Subcutaneous adipose tissue (tissue), 4 donors: ENCODE data around the gene STK26. TPM values are rescaled to one million over a fixed set of nuclear protein-coding genes. Genes with fewer than 3 reads are reported as not detected.

Source experiments
- total RNA-seq, 4 donors: library from RNA; depleted of rRNA; stranded (reverse); fragments of >200 nt; gene quantifications; one replicate each; pipeline ENCODE4 v1.1.0, GENCODE V29; 2016
- TF ChIP-seq, protein P1 (sequence below): fragments of 450-650 bp; IDR thresholded peaks from one replicate; pipeline ENCODE4 v1.5.1; 2016; ENCODE audit warnings: low read depth, mild to moderate bottlenecking, control low read depth, antibody characterized with exemption, moderate library complexity

STK26 gene
- total RNA-seq, 4 donors from 2014 or later = 5.4 to 8.4 (median 7.3) TPM

GRCh38 chrX:132040066-132040465 is 17.0 kb downstream of the STK26 start:
- TF ChIP-seq, protein P1, sequence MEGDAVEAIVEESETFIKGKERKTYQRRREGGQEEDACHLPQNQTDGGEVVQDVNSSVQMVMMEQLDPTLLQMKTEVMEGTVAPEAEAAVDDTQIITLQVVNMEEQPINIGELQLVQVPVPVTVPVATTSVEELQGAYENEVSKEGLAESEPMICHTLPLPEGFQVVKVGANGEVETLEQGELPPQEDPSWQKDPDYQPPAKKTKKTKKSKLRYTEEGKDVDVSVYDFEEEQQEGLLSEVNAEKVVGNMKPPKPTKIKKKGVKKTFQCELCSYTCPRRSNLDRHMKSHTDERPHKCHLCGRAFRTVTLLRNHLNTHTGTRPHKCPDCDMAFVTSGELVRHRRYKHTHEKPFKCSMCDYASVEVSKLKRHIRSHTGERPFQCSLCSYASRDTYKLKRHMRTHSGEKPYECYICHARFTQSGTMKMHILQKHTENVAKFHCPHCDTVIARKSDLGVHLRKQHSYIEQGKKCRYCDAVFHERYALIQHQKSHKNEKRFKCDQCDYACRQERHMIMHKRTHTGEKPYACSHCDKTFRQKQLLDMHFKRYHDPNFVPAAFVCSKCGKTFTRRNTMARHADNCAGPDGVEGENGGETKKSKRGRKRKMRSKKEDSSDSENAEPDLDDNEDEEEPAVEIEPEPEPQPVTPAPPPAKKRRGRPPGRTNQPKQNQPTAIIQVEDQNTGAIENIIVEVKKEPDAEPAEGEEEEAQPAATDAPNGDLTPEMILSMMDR = no peak

- TF ChIP-seq, protein P1 = no peak
These were observed 17.9 kb downstream of the STK26 start for GRCh38 chrX:132041015-132041414.

- TF ChIP-seq, protein P1 = no peak
These were observed 20.9 kb downstream of the STK26 start for GRCh38 chrX:132043977-132044376.

DNA sequence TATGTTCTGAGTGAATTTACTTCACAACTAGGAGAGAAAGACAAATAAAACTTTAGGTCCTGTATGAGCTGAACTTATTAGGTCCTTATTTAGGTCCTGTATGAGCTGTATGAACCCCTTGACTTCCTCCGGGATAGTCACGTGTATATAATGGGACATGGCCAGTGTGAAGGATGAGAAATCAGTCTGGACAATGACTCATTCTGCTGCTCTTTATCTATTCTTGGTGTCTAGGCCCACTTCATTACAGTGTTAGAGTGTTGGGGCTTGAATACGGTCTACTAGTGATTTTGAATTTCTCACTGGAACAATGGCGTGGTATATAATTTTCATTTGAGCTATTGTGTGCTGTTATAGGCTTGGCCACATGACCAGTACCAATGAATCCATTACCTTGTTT is 21.9 kb downstream of the STK26 start:
- TF ChIP-seq, protein P1 = no peak

- TF ChIP-seq, protein P1 = no peak
These were observed 22.4 kb downstream of the STK26 start for GRCh38 chrX:132045456-132045855.

DNA sequence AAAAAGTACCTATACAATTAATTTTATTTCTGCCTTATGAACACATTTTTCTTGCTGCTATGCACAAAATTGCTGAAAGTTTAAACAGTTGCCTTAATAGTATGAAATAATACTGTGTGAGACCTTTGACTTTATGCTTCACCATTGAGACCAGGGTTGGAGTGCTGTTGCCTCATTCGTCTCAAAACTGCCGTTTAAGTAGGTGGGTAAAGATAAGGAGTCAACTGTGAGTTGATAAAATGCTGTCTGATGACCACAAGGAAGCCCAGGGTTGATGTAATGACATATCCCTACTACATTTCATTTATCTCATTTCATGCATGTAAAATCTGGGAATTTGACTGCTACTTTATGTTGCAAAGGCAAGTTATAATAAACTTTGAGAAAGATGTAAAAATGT is 23.4 kb downstream of the STK26 start:
- TF ChIP-seq, protein P1 = no peak

DNA sequence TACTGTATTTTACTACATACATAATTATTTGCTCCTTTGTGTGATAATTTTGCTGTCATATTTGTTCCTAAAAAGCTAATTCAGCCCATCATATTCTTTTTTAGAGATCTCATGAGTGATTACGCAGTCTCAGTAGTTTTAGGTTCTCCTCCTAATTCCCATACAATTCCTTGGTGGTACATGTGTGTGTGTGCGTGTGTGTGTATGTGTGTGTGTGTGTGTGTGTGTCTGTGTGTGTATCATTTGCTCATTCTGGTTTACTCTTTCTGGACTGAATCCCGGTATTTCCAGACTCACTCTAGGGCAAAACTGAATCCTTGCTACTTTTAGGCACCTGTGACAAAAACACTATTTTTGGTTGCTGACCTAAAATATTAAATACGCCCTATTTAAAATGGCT is 34.9 kb downstream of the STK26 start:
- TF ChIP-seq, protein P1 = no peak
